Fibroblast of skin of back (primary cell): Measurements from ENCODE around the gene ATP1A2.
A peak's percentile ranks its signal among the peaks of the same experiment; 100 is the strongest.

Source experiments
- DNase-seq: peaks from one replicate; pipeline ENCODE4 v3.0.0-alpha.2; 2013

The ATP1A2 gene

GRCh38 chr1:160177667-160178066 lies 62.1 kb downstream of the ATP1A2 start:
- DNase-seq, result no peak

GRCh38 chr1:160178731-160179130 lies 63.2 kb downstream of the ATP1A2 start:
- DNase-seq, result no peak

- DNase-seq, result no peak
Measured at GRCh38 chr1:160179336-160179735, 63.8 kb downstream of the ATP1A2 start.

- no peak for DNase-seq
Measured at GRCh38 chr1:160186246-160186645, 70.7 kb downstream of the ATP1A2 start.

GRCh38 chr1:160186729-160187128 lies 71.2 kb downstream of the ATP1A2 start:
- no peak for DNase-seq

GRCh38 chr1:160187407-160187806 lies 71.8 kb downstream of the ATP1A2 start:
- no peak for DNase-seq

GRCh38 chr1:160188341-160188740 lies 72.8 kb downstream of the ATP1A2 start:
- no peak for DNase-seq

GRCh38 chr1:160189649-160190625 lies 74.4 kb downstream of the ATP1A2 start, which contains the start of gene CASQ1:
Gene CASQ1, plus strand, starts transcription at chr1:160190575. Its CDS starts 177 bp downstream, at chr1:160190752.
- peak; percentile 60 for DNase-seq

- DNase-seq, result no peak
Measured at GRCh38 chr1:160191756-160192155, 76.2 kb downstream of the ATP1A2 start.

GRCh38 chr1:160192234-160192633 lies 76.7 kb downstream of the ATP1A2 start:
- DNase-seq, result peak; percentile 39
